ENCODE data around the gene CRABP2. TPM values are rescaled to one million over a fixed set of nuclear protein-coding genes. Genes with fewer than 3 reads are reported as not detected.
A peak's percentile ranks its signal among the peaks of the same experiment; 100 is the strongest.

CRABP2 gene
- total RNA-seq, 1 donor from 2014 or later, result 370 TPM

DNA sequence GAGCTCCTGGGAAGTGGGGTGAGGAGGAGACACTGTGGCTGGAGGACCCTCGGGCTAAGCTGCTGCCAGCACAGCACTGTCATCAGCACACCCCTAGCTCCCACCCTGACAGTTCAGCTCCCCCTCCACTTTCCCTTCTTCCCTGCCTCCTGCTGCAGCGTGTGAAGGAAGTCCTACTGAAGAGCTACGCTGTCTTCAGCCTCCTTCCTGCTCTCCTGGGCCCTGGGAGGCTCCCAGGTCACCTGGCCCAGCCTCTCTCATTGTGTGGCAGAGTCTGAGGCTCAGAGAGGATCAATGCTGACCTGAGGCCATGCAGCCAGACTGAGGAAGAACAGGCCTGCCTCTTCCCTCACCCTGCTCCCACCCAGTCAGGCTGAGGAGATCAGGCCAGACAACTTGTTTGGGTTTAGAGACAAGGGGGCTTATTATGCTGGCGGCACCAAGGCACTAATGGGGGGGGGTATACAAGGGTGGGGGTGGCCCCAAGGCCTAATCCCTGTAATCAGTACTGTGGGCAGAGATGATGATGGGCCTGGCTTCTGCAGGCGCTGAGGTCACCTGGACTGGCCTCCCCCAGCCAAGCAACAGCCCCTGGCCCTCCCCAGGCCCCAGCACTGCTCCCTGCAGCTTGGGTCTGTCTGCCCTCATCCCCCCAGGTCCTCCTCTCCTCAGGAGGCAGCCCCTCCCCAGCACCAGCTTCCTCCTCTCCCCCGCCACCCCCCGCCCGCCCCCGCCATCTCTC, 37.2 kb downstream of the CRABP2 start:
- no peaks in the 10 kb centered on the region for H3K9me3 Mint-ChIP-seq
- peaks cover 65% of the 10 kb centered on the region for H3K4me1 Mint-ChIP-seq (ENCODE audit: unreplicated experiment)
- H3K27me3 Mint-ChIP-seq, result peaks cover 17% of the 10 kb centered on the region
- peak overlapping the region; percentile 64 for H3K27ac Mint-ChIP-seq
- TF ChIP-seq, protein P1, sequence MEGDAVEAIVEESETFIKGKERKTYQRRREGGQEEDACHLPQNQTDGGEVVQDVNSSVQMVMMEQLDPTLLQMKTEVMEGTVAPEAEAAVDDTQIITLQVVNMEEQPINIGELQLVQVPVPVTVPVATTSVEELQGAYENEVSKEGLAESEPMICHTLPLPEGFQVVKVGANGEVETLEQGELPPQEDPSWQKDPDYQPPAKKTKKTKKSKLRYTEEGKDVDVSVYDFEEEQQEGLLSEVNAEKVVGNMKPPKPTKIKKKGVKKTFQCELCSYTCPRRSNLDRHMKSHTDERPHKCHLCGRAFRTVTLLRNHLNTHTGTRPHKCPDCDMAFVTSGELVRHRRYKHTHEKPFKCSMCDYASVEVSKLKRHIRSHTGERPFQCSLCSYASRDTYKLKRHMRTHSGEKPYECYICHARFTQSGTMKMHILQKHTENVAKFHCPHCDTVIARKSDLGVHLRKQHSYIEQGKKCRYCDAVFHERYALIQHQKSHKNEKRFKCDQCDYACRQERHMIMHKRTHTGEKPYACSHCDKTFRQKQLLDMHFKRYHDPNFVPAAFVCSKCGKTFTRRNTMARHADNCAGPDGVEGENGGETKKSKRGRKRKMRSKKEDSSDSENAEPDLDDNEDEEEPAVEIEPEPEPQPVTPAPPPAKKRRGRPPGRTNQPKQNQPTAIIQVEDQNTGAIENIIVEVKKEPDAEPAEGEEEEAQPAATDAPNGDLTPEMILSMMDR (conservative IDR thresholded peaks at IDR 0.05), result no peak
- peaks cover 8% of the 10 kb centered on the region for H3K36me3 Mint-ChIP-seq
- peak overlapping the region; percentile 39 for H3K4me3 Mint-ChIP-seq
- no peak for DNase-seq (ENCODE audit: extremely low spot score, unreplicated experiment)

DNA sequence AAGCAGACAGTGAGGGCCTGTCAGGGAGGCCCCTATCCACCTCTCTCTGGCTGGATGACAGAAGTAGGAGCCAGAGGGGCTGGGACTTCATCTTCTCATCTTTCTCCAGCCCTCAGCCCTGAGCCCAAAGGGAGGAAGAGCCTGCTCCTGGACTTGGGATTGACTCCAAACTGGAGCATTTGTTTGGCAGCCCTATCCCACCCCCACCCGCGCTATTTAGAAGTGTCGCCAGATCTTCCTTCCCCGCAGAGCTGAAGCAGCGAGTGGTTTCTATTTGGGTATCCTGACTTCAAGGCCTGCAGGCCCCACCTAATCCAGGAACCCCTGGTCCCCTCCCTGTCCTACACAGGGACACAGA, 37.8 kb downstream of the CRABP2 start:
- TF ChIP-seq, protein P1 (conservative IDR thresholded peaks at IDR 0.05), result no peak
- H3K27me3 Mint-ChIP-seq, result peaks cover 16% of the 10 kb centered on the region

DNA sequence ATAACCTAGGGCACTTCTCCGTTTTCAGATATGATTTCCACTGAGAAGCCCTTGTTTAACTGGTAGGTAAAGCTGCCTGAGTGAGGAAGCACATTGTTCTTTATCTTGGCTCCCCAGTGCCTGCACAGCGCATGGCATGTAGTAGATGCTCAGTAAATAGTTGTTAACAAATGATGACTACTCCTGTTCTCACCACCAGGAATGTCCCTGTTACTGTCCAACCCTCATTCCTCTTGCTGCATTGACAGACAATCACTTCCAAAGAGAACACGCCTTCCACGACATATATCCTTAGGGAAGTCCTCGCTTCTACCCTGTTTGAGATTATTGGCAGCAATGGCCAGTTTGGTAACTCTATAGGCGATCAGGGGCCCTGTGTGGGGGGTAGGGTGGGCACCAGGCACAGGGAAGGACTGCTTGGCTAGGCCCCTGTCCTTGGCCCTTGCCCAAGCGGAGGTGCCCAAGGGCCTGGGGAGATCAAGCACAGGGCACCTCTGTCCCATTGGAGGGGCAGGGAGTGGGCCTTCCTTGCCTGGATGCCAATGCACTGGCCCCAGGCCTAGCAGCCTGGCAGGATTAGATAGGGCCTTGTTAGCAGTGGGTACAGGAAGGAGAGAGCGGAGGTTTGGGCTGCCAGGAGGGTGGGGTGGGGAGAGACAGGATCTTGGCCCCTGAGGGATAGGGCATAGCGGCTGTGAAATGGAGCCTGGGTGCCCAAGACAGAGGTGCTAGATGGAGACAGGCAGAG, 38.3 kb downstream of the CRABP2 start:
- no peak for DNase-seq (ENCODE audit: extremely low spot score, unreplicated experiment)
- no peaks in the 10 kb centered on the region for H3K9me3 Mint-ChIP-seq
- H3K27me3 Mint-ChIP-seq, result peaks cover 10% of the 10 kb centered on the region
- TF ChIP-seq, protein P1 (conservative IDR thresholded peaks at IDR 0.05), result no peak
- H3K27ac Mint-ChIP-seq, result peak overlapping the region; percentile 64
- peak overlapping the region; percentile 15 for H3K4me3 Mint-ChIP-seq
- peaks cover 72% of the 10 kb centered on the region for H3K4me1 Mint-ChIP-seq (ENCODE audit: unreplicated experiment)
- H3K36me3 Mint-ChIP-seq, result no peaks in the 10 kb centered on the region

More for the DNA sequence above, 37.8 kb downstream of the CRABP2 start:
- peaks cover 68% of the 10 kb centered on the region for H3K4me1 Mint-ChIP-seq (ENCODE audit: unreplicated experiment)
- no peak for DNase-seq (ENCODE audit: extremely low spot score, unreplicated experiment)
- peak overlapping the region; percentile 64 for H3K27ac Mint-ChIP-seq
- H3K9me3 Mint-ChIP-seq, result no peaks in the 10 kb centered on the region
- no peak overlapping the region for H3K4me3 Mint-ChIP-seq
- peaks cover 5% of the 10 kb centered on the region for H3K36me3 Mint-ChIP-seq

DNA sequence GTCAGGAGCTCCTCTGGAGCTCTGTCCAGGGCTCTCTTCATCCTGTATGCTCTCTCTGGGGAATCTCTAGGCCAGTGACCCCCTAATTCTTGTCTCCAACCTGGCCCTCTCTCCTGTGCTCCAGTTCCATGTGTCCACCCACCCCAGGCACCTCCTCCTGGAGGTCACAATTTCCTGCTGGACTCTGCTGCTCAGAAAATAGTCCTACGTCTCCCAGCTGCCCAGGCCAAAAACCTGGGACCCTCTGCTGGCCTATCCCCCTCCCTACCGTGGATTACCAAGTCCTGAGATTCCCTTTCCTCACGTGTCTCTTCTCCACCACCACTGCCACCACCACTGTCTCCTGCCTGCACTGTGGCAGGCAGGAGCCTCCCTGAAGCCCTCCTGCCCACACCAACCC, 39.8 kb downstream of the CRABP2 start:
- Mint-ChIP-seq H3K36me3 (no peaks in the 10 kb centered on the region), H3K27ac (peak overlapping the region; percentile 63), H3K9me3 (no peaks in the 10 kb centered on the region), H3K4me1 (ENCODE audit: unreplicated experiment) (peaks cover 77% of the 10 kb centered on the region), H3K27me3 (no peaks in the 10 kb centered on the region), H3K4me3 (peak overlapping the region; percentile 67)
- no peak for DNase-seq (ENCODE audit: extremely low spot score, unreplicated experiment)
- TF ChIP-seq, protein P1 (conservative IDR thresholded peaks at IDR 0.05), result no peak

DNA sequence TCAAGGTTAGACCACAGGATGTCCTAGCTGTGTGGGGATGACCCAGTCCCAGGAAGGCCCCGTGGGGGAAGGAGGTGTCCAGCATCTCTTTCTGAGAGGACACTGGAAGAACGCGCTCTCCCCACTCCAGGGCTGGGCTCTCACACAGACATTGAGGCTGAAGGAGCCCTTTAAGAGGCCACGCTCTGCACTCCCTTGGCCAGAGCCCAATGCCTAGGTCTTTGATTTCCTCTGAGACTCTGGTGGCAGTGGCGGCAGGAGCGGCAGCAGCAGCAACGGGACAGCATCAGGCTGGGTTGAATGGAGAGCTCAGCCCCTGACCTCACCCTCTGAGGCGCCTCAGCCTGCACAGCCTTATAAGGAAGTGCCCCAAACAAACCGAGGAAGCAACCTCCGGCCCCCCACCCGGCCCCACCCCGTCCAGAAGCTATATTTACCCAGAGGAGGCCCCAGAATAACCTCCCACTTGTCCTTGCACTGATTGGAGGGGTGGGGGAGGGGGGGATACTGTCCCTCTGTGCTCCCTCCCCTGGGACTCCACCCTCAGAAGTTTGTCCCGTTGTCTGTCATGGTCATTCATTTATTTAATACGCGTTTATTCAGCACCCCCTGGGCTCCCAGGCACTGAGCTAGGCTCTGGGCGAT, 40.5 kb downstream of the CRABP2 start:
- Mint-ChIP-seq H3K36me3 (no peaks in the 10 kb centered on the region), H3K9me3 (no peaks in the 10 kb centered on the region), H3K27ac (peak overlapping the region; percentile 70), H3K4me3 (no peak overlapping the region), H3K27me3 (peaks cover 5% of the 10 kb centered on the region), H3K4me1 (ENCODE audit: unreplicated experiment) (peaks cover 83% of the 10 kb centered on the region)
- TF ChIP-seq, protein P1 (conservative IDR thresholded peaks at IDR 0.05), result no peak
- DNase-seq (ENCODE audit: extremely low spot score, unreplicated experiment), result no peak
